ENCODE results near the gene CBX7.

DNA sequence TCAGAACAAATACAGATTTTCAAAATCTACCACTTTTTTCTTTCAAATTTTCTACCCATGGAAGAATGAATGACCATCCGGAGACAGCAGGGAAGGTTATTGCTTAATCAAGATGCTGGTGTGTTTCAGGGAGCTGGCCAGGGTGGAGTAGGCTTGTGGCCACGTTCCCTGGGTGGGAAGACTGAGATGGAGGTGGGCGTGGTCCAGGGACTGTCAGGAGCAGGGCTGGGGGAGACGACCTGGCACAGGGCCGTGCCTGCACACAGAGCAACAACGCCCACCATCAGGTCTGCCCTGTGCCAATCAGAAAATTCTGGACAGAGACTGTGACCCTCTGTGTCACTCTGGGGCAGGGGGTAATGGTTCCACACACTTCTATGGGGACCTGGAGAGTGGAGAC is 62.6 kb downstream of the CBX7 start:
- TF ChIP-seq, protein P1, sequence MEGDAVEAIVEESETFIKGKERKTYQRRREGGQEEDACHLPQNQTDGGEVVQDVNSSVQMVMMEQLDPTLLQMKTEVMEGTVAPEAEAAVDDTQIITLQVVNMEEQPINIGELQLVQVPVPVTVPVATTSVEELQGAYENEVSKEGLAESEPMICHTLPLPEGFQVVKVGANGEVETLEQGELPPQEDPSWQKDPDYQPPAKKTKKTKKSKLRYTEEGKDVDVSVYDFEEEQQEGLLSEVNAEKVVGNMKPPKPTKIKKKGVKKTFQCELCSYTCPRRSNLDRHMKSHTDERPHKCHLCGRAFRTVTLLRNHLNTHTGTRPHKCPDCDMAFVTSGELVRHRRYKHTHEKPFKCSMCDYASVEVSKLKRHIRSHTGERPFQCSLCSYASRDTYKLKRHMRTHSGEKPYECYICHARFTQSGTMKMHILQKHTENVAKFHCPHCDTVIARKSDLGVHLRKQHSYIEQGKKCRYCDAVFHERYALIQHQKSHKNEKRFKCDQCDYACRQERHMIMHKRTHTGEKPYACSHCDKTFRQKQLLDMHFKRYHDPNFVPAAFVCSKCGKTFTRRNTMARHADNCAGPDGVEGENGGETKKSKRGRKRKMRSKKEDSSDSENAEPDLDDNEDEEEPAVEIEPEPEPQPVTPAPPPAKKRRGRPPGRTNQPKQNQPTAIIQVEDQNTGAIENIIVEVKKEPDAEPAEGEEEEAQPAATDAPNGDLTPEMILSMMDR (IDR thresholded peaks at IDR 0.05) = no peak
- no peak for TF ChIP-seq ZFX (IDR thresholded peaks at IDR 0.05; ENCODE audit: borderline replicate concordance)
